Loucy (cell line): ENCODE data around the gene STUM.

ENCODE experiments used
- H2AFZ ChIP-seq: fragments of 200-600 bp; sonication (generic); 2 replicates; pipeline ENCODE4 v1.6.0; 2016; ENCODE audit warnings: antibody characterized with exemption, mild to moderate bottlenecking, low read length, moderate library complexity
- H3F3A ChIP-seq: fragments of 200-600 bp; 2 replicates; pipeline ENCODE4 v1.6.0; 2016; ENCODE audit warnings: antibody characterized with exemption, low read depth, mild to moderate bottlenecking
- H3K27me3 ChIP-seq: fragments of 200-600 bp; sonication (generic); 2 replicates; pipeline ENCODE4 v1.6.1; 2014; ENCODE audit warnings: low read length, mild to moderate bottlenecking; ENCODE audit not compliant: insufficient read depth, poor library complexity, severe bottlenecking
- H3K36me3 ChIP-seq: fragments of 200-600 bp; sonication (generic); 2 replicates; pipeline ENCODE4 v1.6.1; 2016; ENCODE audit warnings: low read length; ENCODE audit not compliant: insufficient read depth
- H3K4me1 ChIP-seq: fragments of 200-600 bp; sonication (generic); 2 replicates; pipeline ENCODE4 v1.5.1; 2014; ENCODE audit warnings: low read length, mild to moderate bottlenecking; ENCODE audit not compliant: insufficient read depth, poor library complexity, severe bottlenecking
- H3K4me2 ChIP-seq: fragments of 200-600 bp; sonication (generic); 2 replicates; pipeline ENCODE4 v1.6.0; 2014; ENCODE audit warnings: antibody characterized with exemption, low read length, low read depth, mild to moderate bottlenecking; ENCODE audit not compliant: poor library complexity, severe bottlenecking
- H3K4me3 ChIP-seq: fragments of 200-600 bp; sonication (generic); 2 replicates; pipeline ENCODE4 v1.5.1; 2014; ENCODE audit warnings: low read length, mild to moderate bottlenecking, mixed read lengths; ENCODE audit not compliant: poor library complexity, severe bottlenecking
- H3K79me2 ChIP-seq: fragments of 200-600 bp; sonication (generic); 2 replicates; pipeline ENCODE4 v1.6.1; 2014; ENCODE audit warnings: low read length; ENCODE audit not compliant: insufficient read depth
- H3K9ac ChIP-seq: fragments of 200-600 bp; sonication (generic); 2 replicates; pipeline ENCODE4 v1.6.0; 2014; ENCODE audit warnings: mild to moderate bottlenecking, low read depth, low read length, moderate library complexity; ENCODE audit not compliant: poor library complexity, severe bottlenecking
- H3K9me2 ChIP-seq: fragments of 200-600 bp; sonication (generic); replicated peaks from 2 replicates; pipeline ENCODE4 v1.6.1; 2016; ENCODE audit warnings: low read depth, low read length, mixed read lengths
- H3K9me3 ChIP-seq: fragments of 200-600 bp; sonication (generic); 2 replicates; pipeline ENCODE4 v1.6.1; 2014; ENCODE audit warnings: mild to moderate bottlenecking, antibody characterized with exemption, low read length, low read depth; ENCODE audit not compliant: insufficient read depth
- H4K20me1 ChIP-seq: fragments of 200-600 bp; sonication (generic); 2 replicates; pipeline ENCODE4 v1.6.0; 2014; ENCODE audit warnings: antibody characterized with exemption, low read length, mild to moderate bottlenecking; ENCODE audit not compliant: insufficient read depth, poor library complexity, severe bottlenecking
- CTCF ChIP-seq: fragments of 200-600 bp; sonication (generic); conservative IDR thresholded peaks from 2 replicates; pipeline ENCODE4 v1.5.1; 2014; ENCODE audit warnings: mild to moderate bottlenecking, antibody characterized with exemption, low read length
- EZH2phosphoT487 ChIP-seq: fragments of 200-600 bp; IDR thresholded peaks from 2 replicates; pipeline ENCODE4 v1.6.1; 2018; ENCODE audit warnings: antibody characterized with exemption, mild to moderate bottlenecking, moderate library complexity, borderline replicate concordance

STUM gene

GRCh38 chr1:226526801-226527595, 21.6 kb upstream of the STUM start:
- peak overlapping the region; percentile 59; the same call in 1 of the 2 replicates for H2AFZ ChIP-seq
- no peak overlapping the region for H3K9ac ChIP-seq
- no peak for TF ChIP-seq CTCF
- no peak for TF ChIP-seq EZH2phosphoT487

GRCh38 chr1:226529891-226530290, 18.7 kb upstream of the STUM start:
- H3K4me2 ChIP-seq, result no peak overlapping the region
- no peaks in the 10 kb centered on the region for H3F3A ChIP-seq
- H3K79me2 ChIP-seq, result no peaks in the 10 kb centered on the region
- TF ChIP-seq CTCF, result no peak
- no peak for TF ChIP-seq EZH2phosphoT487
- no peaks in the 10 kb centered on the region for H3K9me2 ChIP-seq
- no peak overlapping the region for H3K4me3 ChIP-seq
- H4K20me1 ChIP-seq, result no peaks in the 10 kb centered on the region
- H3K9ac ChIP-seq, result no peak overlapping the region
- H3K9me3 ChIP-seq, result no peaks in the 10 kb centered on the region
- no peaks in the 10 kb centered on the region for H3K4me1 ChIP-seq
- no peaks in the 10 kb centered on the region for H3K27me3 ChIP-seq
- H2AFZ ChIP-seq, result no peak overlapping the region
- H3K36me3 ChIP-seq, result no peaks in the 10 kb centered on the region

More at GRCh38 chr1:226526801-226527595, 21.6 kb upstream of the STUM start:
- Histone ChIP-seq H4K20me1 (no peaks in the 10 kb centered on the region), H3K4me1 (no peaks in the 10 kb centered on the region), H3K4me3 (no peak overlapping the region), H3K9me2 (no peaks in the 10 kb centered on the region), H3K9me3 (no peaks in the 10 kb centered on the region), H3K4me2 (no peak overlapping the region), H3K36me3 (no peaks in the 10 kb centered on the region), H3K79me2 (no peaks in the 10 kb centered on the region), H3K27me3 (no peaks in the 10 kb centered on the region), H3F3A (no peaks in the 10 kb centered on the region)

DNA sequence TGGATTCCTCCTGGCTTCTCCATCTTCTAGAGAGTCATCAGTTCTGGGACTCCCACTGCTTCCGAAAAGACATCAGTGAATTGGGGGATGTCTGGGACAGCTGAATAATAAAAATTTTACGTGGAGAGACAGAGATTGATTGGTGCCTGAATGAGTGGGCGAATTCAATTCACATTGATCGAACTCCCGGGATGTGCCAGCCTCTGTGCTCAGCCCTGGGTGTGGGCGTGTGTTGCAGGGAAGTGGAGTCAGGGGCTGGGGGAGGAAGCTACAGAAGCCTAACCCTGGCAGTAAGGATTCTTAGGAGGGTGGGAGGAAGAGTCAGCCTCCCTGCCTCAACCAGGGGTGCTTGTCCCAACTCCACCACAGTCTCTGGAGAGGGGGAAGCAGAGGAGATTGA, 18.0 kb upstream of the STUM start:
- no peaks in the 10 kb centered on the region for H3K79me2 ChIP-seq
- no peak overlapping the region for H3K4me3 ChIP-seq
- H3K4me2 ChIP-seq, result no peak overlapping the region
- H4K20me1 ChIP-seq, result no peaks in the 10 kb centered on the region
- no peaks in the 10 kb centered on the region for H3K4me1 ChIP-seq
- H3K9me2 ChIP-seq, result no peaks in the 10 kb centered on the region
- H2AFZ ChIP-seq, result no peak overlapping the region
- no peaks in the 10 kb centered on the region for H3K27me3 ChIP-seq
- H3K9ac ChIP-seq, result no peak overlapping the region
- no peaks in the 10 kb centered on the region for H3F3A ChIP-seq
- H3K36me3 ChIP-seq, result no peaks in the 10 kb centered on the region
- TF ChIP-seq CTCF (no peak), EZH2phosphoT487 (no peak)
- H3K9me3 ChIP-seq, result no peaks in the 10 kb centered on the region
